Astrocyte of the cerebellum (primary cell): ENCODE data around the gene ZFP28.
A peak's percentile ranks its signal among the peaks of the same experiment; 100 is the strongest.

Experiments
- DNase-seq: peaks from one replicate; pipeline ENCODE4 v3.0.0-alpha.2; 2011; ENCODE audit warnings: low read depth
- H3K4me3 ChIP-seq: 2 replicates; pipeline ENCODE4 v1.5.1; 2011; ENCODE audit warnings: mild to moderate bottlenecking, low read depth, low read length, moderate library complexity
- CTCF ChIP-seq: IDR thresholded peaks from 2 replicates; pipeline ENCODE4 v1.5.1; 2012; ENCODE audit warnings: low read length, low read depth, moderate library complexity, mild to moderate bottlenecking; ENCODE audit errors: missing control alignments
- in situ Hi-C: cut with HindIII; loops from 2 replicates; pipeline ENCODE4 v1.10.0; 2017; ENCODE audit warnings: low sequenced_read_pairs

Gene ZFP28

GRCh38 chr19:56594783-56595547 is 56.2 kb downstream of the ZFP28 start, which contains the start of gene ZNF71:
Gene ZNF71, plus strand, starts transcription at chr19:56595302. Its CDS starts 6,257 bp downstream, at chr19:56601559.
- DNase-seq = peak; percentile 66
- H3K4me3 ChIP-seq = peak within 1 kb of the TSS; percentile 78
- in situ Hi-C loops = no loop called here
- TF ChIP-seq CTCF = no peak

GRCh38 chr19:56595548-56595899 is 56.8 kb downstream of the ZFP28 start:
- H3K4me3 ChIP-seq = peak overlapping the region; percentile 78
- no peak for TF ChIP-seq CTCF
- in situ Hi-C loops = no loop called here
- DNase-seq = no peak

- in situ Hi-C loops = no loop called here
- TF ChIP-seq CTCF = no peak
- no peak overlapping the region for H3K4me3 ChIP-seq
- DNase-seq = no peak
These were observed 57.9 kb downstream of the ZFP28 start for GRCh38 chr19:56596676-56597075.

GRCh38 chr19:56597696-56598095 is 58.9 kb downstream of the ZFP28 start:
- in situ Hi-C loops = no loop called here
- no peak for TF ChIP-seq CTCF
- H3K4me3 ChIP-seq = no peak overlapping the region
- DNase-seq = no peak

- in situ Hi-C loops = no loop called here
- no peak for TF ChIP-seq CTCF
- no peak for DNase-seq
- H3K4me3 ChIP-seq = no peak overlapping the region
These were observed 62.6 kb downstream of the ZFP28 start for GRCh38 chr19:56601375-56601774.

GRCh38 chr19:56603829-56604228 is 65.1 kb downstream of the ZFP28 start:
- no peak for DNase-seq
- no peak for TF ChIP-seq CTCF
- in situ Hi-C loops = no loop called here
- H3K4me3 ChIP-seq = no peak overlapping the region
